Kidney epithelial cell (primary cell): ENCODE data around the gene MIAT. TPM values are rescaled to one million over a fixed set of nuclear protein-coding genes. Genes with fewer than 3 reads are reported as not detected.

Source experiments
- DNase-seq: peaks from one replicate; pipeline ENCODE4 v3.0.0-alpha.2; 2010; ENCODE audit warnings: low read depth
- H3K27me3 ChIP-seq: 2 replicates; pipeline ENCODE4 v1.6.0; 2011; ENCODE audit warnings: low read length; ENCODE audit not compliant: control insufficient read depth, insufficient read depth
- H3K36me3 ChIP-seq: 2 replicates; pipeline ENCODE4 v1.5.1; 2011; ENCODE audit warnings: low read length; ENCODE audit not compliant: control insufficient read depth, insufficient read depth
- H3K4me3 ChIP-seq: 2 replicates; pipeline ENCODE4 v1.5.1; 2011; ENCODE audit warnings: low read depth, mild to moderate bottlenecking, control low read depth, low read length
- total RNA-seq: library from RNA; depleted of rRNA; stranded (reverse); fragments of >200 nt; gene quantifications from 2 replicates; pipeline ENCODE4 v1.2.3, GENCODE V29; 2015
- TF ChIP-seq, protein P1 (sequence below): IDR thresholded peaks from 2 replicates; pipeline ENCODE4 v1.5.1; 2011; ENCODE audit warnings: mild to moderate bottlenecking, moderate library complexity, low read length, control low read depth, inconsistent platforms; ENCODE audit not compliant: insufficient read depth, poor library complexity, severe bottlenecking

The MIAT gene
- total RNA-seq, 1 donor from 2014 or later = 0.50 TPM

- H3K36me3 ChIP-seq = no peaks in the 10 kb centered on the region
- no peak overlapping the region for H3K4me3 ChIP-seq
- no peak for DNase-seq
- no peaks in the 10 kb centered on the region for H3K27me3 ChIP-seq
- TF ChIP-seq, protein P1, sequence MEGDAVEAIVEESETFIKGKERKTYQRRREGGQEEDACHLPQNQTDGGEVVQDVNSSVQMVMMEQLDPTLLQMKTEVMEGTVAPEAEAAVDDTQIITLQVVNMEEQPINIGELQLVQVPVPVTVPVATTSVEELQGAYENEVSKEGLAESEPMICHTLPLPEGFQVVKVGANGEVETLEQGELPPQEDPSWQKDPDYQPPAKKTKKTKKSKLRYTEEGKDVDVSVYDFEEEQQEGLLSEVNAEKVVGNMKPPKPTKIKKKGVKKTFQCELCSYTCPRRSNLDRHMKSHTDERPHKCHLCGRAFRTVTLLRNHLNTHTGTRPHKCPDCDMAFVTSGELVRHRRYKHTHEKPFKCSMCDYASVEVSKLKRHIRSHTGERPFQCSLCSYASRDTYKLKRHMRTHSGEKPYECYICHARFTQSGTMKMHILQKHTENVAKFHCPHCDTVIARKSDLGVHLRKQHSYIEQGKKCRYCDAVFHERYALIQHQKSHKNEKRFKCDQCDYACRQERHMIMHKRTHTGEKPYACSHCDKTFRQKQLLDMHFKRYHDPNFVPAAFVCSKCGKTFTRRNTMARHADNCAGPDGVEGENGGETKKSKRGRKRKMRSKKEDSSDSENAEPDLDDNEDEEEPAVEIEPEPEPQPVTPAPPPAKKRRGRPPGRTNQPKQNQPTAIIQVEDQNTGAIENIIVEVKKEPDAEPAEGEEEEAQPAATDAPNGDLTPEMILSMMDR = no peak
These were observed 56.5 kb downstream of the MIAT start for GRCh38 chr22:26713823-26714449.

DNA sequence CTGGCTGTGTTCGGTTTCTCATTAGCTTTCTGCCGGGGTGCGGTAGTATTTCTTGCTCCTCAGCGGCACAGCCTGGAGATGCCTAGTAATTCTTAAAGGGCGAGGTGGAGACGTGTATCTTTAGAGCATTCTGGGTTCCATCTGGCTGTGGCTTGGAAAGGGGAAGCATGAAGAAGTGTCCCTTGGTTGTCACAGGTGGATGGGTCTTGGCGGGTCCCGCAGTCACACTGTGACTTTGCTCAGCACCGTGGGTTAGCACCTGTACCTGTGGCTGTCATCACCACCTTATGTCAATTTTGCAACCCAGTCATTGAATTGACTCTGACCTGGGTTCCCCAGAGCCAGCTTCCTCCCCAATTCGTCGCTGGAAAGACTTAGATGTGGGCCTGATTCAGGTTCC is 57.6 kb downstream of the MIAT start:
- TF ChIP-seq, protein P1 = no peak
- H3K36me3 ChIP-seq = no peaks in the 10 kb centered on the region
- no peak for DNase-seq
- no peaks in the 10 kb centered on the region for H3K27me3 ChIP-seq
- H3K4me3 ChIP-seq = no peak overlapping the region

- Histone ChIP-seq H3K36me3 (no peaks in the 10 kb centered on the region), H3K27me3 (no peaks in the 10 kb centered on the region), H3K4me3 (no peak overlapping the region)
- TF ChIP-seq, protein P1 = no peak
- DNase-seq = no peak
These were observed 58.1 kb downstream of the MIAT start for GRCh38 chr22:26715392-26715936.

GRCh38 chr22:26718488-26718887 is 61.1 kb downstream of the MIAT start:
- no peaks in the 10 kb centered on the region for H3K36me3 ChIP-seq
- no peaks in the 10 kb centered on the region for H3K27me3 ChIP-seq
- H3K4me3 ChIP-seq = no peak overlapping the region
- TF ChIP-seq, protein P1 = no peak
- no peak for DNase-seq

- TF ChIP-seq, protein P1 = no peak
- Histone ChIP-seq H3K4me3 (no peak overlapping the region), H3K36me3 (no peaks in the 10 kb centered on the region), H3K27me3 (no peaks in the 10 kb centered on the region)
- DNase-seq = peak; percentile 81
These were observed 61.5 kb downstream of the MIAT start for GRCh38 chr22:26718905-26719304.

- Histone ChIP-seq H3K27me3 (no peaks in the 10 kb centered on the region), H3K36me3 (no peaks in the 10 kb centered on the region), H3K4me3 (no peak overlapping the region)
- TF ChIP-seq, protein P1 = no peak
- DNase-seq = no peak
These were observed 64.8 kb downstream of the MIAT start for GRCh38 chr22:26722159-26722558.
